DOHH2 (cell line): Measurements from ENCODE around the gene RSPO1.

ENCODE experiments used
- H3F3A ChIP-seq: fragments of 200-600 bp; sonication (generic), shearing (Covaris generic); 2 replicates; pipeline ENCODE4 v1.6.0; 2016; ENCODE audit warnings: antibody characterized with exemption, mild to moderate bottlenecking; ENCODE audit not compliant: control insufficient read depth, insufficient read depth
- H3K27ac ChIP-seq: fragments of 200-600 bp; sonication (generic); 2 replicates; pipeline ENCODE4 v1.5.1; 2014; ENCODE audit warnings: low read depth, mild to moderate bottlenecking, low read length, moderate library complexity
- H3K27me3 ChIP-seq: fragments of 200-600 bp; sonication (generic); 2 replicates; pipeline ENCODE4 v1.6.1; 2014; ENCODE audit warnings: mild to moderate bottlenecking, low read length, mixed read lengths; ENCODE audit not compliant: control insufficient read depth
- H3K36me3 ChIP-seq: fragments of 200-600 bp; sonication (generic); 2 replicates; pipeline ENCODE4 v1.6.1; 2014; ENCODE audit warnings: mild to moderate bottlenecking, low read length, moderate library complexity, mixed read lengths; ENCODE audit not compliant: control insufficient read depth
- H3K4me1 ChIP-seq: fragments of 200-600 bp; sonication (generic); 2 replicates; pipeline ENCODE4 v1.6.1; 2014; ENCODE audit warnings: mild to moderate bottlenecking, low read length, mixed read lengths; ENCODE audit not compliant: control insufficient read depth
- H3K4me2 ChIP-seq: fragments of 200-600 bp; sonication (generic); 2 replicates; pipeline ENCODE4 v1.6.0; 2014; ENCODE audit warnings: mild to moderate bottlenecking, low read length, moderate library complexity
- H3K4me3 ChIP-seq: fragments of 200-600 bp; sonication (generic); 2 replicates; pipeline ENCODE4 v1.5.1; 2014; ENCODE audit warnings: mild to moderate bottlenecking, low read length, mixed read lengths
- H3K79me2 ChIP-seq: fragments of 200-600 bp; sonication (generic); 2 replicates; pipeline ENCODE4 v1.6.1; 2014; ENCODE audit warnings: mild to moderate bottlenecking, low read length, mixed read lengths; ENCODE audit not compliant: control insufficient read depth
- H3K9me2 ChIP-seq: fragments of 200-600 bp; sonication (generic); replicated peaks from 2 replicates; pipeline ENCODE4 v1.6.1; 2014; ENCODE audit warnings: mild to moderate bottlenecking, low read length, mixed read lengths; ENCODE audit not compliant: control insufficient read depth
- H3K9me3 ChIP-seq: fragments of 200-600 bp; sonication (generic); 2 replicates; pipeline ENCODE4 v1.6.1; 2014; ENCODE audit warnings: antibody characterized with exemption, low read length, mixed read lengths; ENCODE audit not compliant: control insufficient read depth, insufficient read depth
- H4K20me1 ChIP-seq: fragments of 200-600 bp; sonication (generic); 2 replicates; pipeline ENCODE4 v1.6.0; 2014; ENCODE audit warnings: low read depth, mild to moderate bottlenecking, antibody characterized with exemption, low read length, moderate library complexity; ENCODE audit not compliant: control insufficient read depth, insufficient read depth
- CTCF ChIP-seq: fragments of 200-600 bp; sonication (generic); IDR thresholded peaks from one replicate; pipeline ENCODE4 v1.5.1; 2014; ENCODE audit warnings: antibody characterized with exemption, mild to moderate bottlenecking, low read depth, low read length; ENCODE audit not compliant: poor library complexity, severe bottlenecking
- EZH2phosphoT487 ChIP-seq: fragments of 200-600 bp; sonication (generic); IDR thresholded peaks from 2 replicates; pipeline ENCODE4 v1.6.1; 2017; ENCODE audit warnings: borderline replicate concordance, mild to moderate bottlenecking, antibody characterized with exemption, low read length, moderate library complexity, mixed read lengths

Gene RSPO1

DNA sequence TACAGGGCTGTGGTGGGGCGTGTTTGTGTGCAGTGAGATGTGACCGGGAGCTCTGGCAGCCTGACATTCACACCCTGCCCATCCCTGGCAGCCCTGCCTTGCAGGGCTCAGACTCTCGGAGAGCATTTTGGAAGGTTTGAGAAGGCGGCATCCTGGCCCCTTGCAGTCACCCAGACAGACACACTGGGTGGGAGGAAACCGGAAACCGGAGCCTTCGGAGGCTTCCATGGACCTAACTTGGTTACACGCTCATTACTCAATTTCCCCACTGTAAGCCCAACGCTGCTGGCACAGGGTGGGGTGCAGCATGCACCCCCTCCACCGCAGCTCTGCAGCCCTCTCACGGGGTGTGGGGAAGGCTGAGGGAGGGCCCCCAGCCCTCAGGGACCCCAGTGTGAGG lies 22.2 kb upstream of the RSPO1 start:
- no peak overlapping the region for H3K4me2 ChIP-seq
- H3K36me3 ChIP-seq: no peaks in the 10 kb centered on the region
- H3F3A ChIP-seq: no peaks in the 10 kb centered on the region
- H3K27ac ChIP-seq: no peak overlapping the region
- H4K20me1 ChIP-seq: no peaks in the 10 kb centered on the region
- H3K79me2 ChIP-seq: no peaks in the 10 kb centered on the region
- H3K9me2 ChIP-seq: no peaks in the 10 kb centered on the region
- no peaks in the 10 kb centered on the region for H3K27me3 ChIP-seq
- H3K4me1 ChIP-seq: no peaks in the 10 kb centered on the region
- TF ChIP-seq EZH2phosphoT487 (no peak), CTCF (no peak)
- H3K4me3 ChIP-seq: no peak overlapping the region
- H3K9me3 ChIP-seq: no peaks in the 10 kb centered on the region

- Histone ChIP-seq H3F3A (no peaks in the 10 kb centered on the region), H3K27me3 (no peaks in the 10 kb centered on the region), H3K4me3 (no peak overlapping the region), H3K9me2 (no peaks in the 10 kb centered on the region), H3K4me2 (no peak overlapping the region), H3K79me2 (no peaks in the 10 kb centered on the region), H3K9me3 (no peaks in the 10 kb centered on the region), H4K20me1 (no peaks in the 10 kb centered on the region), H3K36me3 (no peaks in the 10 kb centered on the region), H3K4me1 (no peaks in the 10 kb centered on the region), H3K27ac (no peak overlapping the region)
- TF ChIP-seq EZH2phosphoT487: no peak
- no peak for TF ChIP-seq CTCF
Observed at GRCh38 chr1:37656026-37656425, 21.3 kb upstream of the RSPO1 start.

- H3K79me2 ChIP-seq: no peaks in the 10 kb centered on the region
- H3K9me2 ChIP-seq: no peaks in the 10 kb centered on the region
- H3K4me1 ChIP-seq: no peaks in the 10 kb centered on the region
- H3K9me3 ChIP-seq: no peaks in the 10 kb centered on the region
- no peak for TF ChIP-seq EZH2phosphoT487
- no peaks in the 10 kb centered on the region for H3F3A ChIP-seq
- H3K4me2 ChIP-seq: no peak overlapping the region
- H3K27me3 ChIP-seq: no peaks in the 10 kb centered on the region
- no peak overlapping the region for H3K27ac ChIP-seq
- H3K36me3 ChIP-seq: no peaks in the 10 kb centered on the region
- H3K4me3 ChIP-seq: no peak overlapping the region
- no peaks in the 10 kb centered on the region for H4K20me1 ChIP-seq
Observed at GRCh38 chr1:37655274-37655673, 20.6 kb upstream of the RSPO1 start.

GRCh38 chr1:37653906-37654305 lies 19.2 kb upstream of the RSPO1 start:
- no peaks in the 10 kb centered on the region for H4K20me1 ChIP-seq
- H3K79me2 ChIP-seq: no peaks in the 10 kb centered on the region
- no peak overlapping the region for H3K4me3 ChIP-seq
- no peaks in the 10 kb centered on the region for H3K27me3 ChIP-seq
- no peaks in the 10 kb centered on the region for H3F3A ChIP-seq
- TF ChIP-seq CTCF: no peak
- TF ChIP-seq EZH2phosphoT487: no peak
- no peaks in the 10 kb centered on the region for H3K36me3 ChIP-seq
- H3K4me2 ChIP-seq: no peak overlapping the region
- no peaks in the 10 kb centered on the region for H3K4me1 ChIP-seq
- no peaks in the 10 kb centered on the region for H3K9me2 ChIP-seq
- no peaks in the 10 kb centered on the region for H3K9me3 ChIP-seq
- no peak overlapping the region for H3K27ac ChIP-seq
